ENCODE results near the gene FAM53A.

The FAM53A gene

DNA sequence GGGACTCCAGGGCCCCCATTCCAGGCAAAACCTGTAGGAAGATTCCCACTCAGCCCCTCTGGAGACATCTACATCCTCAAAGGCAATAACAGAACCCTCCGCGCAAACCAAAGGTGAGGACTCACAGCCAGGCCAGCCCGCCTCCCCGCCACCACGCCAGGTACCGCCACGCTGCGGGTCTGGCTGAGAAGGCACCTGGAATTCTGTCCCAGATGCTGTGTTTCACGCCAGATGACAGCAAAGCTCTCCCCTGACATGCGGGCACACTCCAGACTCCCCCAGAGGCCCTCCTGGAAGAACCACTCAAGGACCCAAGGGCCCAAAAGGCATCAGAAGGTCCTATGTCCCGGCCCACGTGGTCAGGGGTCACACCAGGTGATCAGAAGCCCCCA, 59.6 kb downstream of the FAM53A start:
- no peak overlapping the region for H3K27ac ChIP-seq (ENCODE audit: low read depth, low read length)
- no peaks in the 10 kb centered on the region for H3K36me3 ChIP-seq (ENCODE audit: control insufficient read depth in 1 of 2, insufficient read depth in 2 of 2, low read length in 2 of 2)
- H3K4me1 ChIP-seq (ENCODE audit: control insufficient read depth in 1 of 2, insufficient read depth in 2 of 2, low read length in 2 of 2) = no peaks in the 10 kb centered on the region
- no peak overlapping the region for H3K4me3 ChIP-seq (ENCODE audit: low read depth in 1 of 2, low read length in 2 of 2)
- no peak overlapping the region for H3K9ac ChIP-seq (ENCODE audit: low read depth in 1 of 2, low read length in 2 of 2)
- H3K27me3 ChIP-seq (ENCODE audit: control insufficient read depth in 1 of 2, insufficient read depth in 2 of 2, low read length in 2 of 2) = no peaks in the 10 kb centered on the region
- H3K9me3 ChIP-seq (ENCODE audit: control insufficient read depth in 1 of 2, low read length in 2 of 2) = no peaks in the 10 kb centered on the region

DNA sequence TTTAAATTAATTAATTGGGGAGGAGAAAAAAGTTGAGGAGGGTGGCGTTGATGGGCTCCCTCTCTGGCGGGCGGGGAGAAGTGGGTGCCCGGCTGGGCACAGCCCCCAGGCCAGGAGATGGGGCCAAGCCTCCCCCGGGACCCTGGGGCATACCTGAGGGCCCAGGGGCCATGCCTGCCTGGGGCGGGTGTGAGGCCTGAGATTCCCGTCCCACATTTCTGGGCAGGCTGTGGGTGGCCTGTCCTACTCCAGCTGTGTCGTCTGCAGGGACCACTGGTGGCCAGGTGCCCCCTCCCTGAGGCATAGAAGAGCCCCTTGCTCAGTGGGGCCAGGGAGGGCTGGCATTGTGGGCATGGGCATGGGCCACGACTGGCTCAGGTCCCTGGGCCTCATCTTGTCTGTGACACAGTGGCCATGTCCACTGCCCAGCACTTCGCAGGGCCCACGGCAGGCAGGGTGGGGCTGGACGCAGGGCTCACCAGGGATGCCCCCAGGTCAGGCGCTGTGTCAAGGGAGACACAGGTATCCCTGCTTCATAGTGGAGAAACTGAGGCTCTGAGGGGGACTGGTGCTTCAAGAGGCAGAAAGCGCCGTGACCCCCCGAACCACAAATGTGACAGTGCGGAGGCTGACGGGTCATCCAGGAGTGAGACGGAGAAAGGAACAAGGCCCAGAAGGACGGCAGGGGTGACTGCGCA, 60.1 kb downstream of the FAM53A start:
- no peak overlapping the region for H3K4me3 ChIP-seq (ENCODE audit: low read depth in 1 of 2, low read length in 2 of 2)
- H3K27ac ChIP-seq (ENCODE audit: low read depth, low read length) = no peak overlapping the region
- H3K4me1 ChIP-seq (ENCODE audit: control insufficient read depth in 1 of 2, insufficient read depth in 2 of 2, low read length in 2 of 2) = no peaks in the 10 kb centered on the region
- no peaks in the 10 kb centered on the region for H3K9me3 ChIP-seq (ENCODE audit: control insufficient read depth in 1 of 2, low read length in 2 of 2)
- no peaks in the 10 kb centered on the region for H3K36me3 ChIP-seq (ENCODE audit: control insufficient read depth in 1 of 2, insufficient read depth in 2 of 2, low read length in 2 of 2)
- H3K9ac ChIP-seq (ENCODE audit: low read depth in 1 of 2, low read length in 2 of 2) = no peak overlapping the region
- no peaks in the 10 kb centered on the region for H3K27me3 ChIP-seq (ENCODE audit: control insufficient read depth in 1 of 2, insufficient read depth in 2 of 2, low read length in 2 of 2)

DNA sequence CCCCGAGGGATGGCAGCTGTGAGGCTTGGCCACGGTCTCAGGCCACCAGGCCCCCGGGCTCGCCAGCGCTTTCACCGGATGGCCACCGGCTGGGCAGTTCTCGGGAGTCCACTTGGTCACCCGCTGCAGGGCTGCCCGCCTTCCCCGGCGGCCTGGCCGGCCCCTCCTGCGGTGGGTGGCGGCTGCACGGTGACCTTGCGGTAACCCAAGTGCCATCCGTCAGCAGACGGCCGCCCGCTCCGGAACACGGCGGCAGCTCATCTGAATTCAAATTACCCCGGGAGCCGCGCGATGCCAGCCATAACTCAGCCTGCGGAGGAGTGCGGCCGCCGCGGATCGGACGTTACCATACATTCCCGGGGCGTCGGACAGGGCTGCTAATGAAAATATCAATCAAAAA, 60.7 kb downstream of the FAM53A start:
- Histone ChIP-seq H3K9me3 (ENCODE audit: control insufficient read depth in 1 of 2, low read length in 2 of 2) (no peaks in the 10 kb centered on the region), H3K4me3 (ENCODE audit: low read depth in 1 of 2, low read length in 2 of 2) (no peak overlapping the region), H3K4me1 (ENCODE audit: control insufficient read depth in 1 of 2, insufficient read depth in 2 of 2, low read length in 2 of 2) (no peaks in the 10 kb centered on the region), H3K27ac (ENCODE audit: low read depth, low read length) (no peak overlapping the region), H3K36me3 (ENCODE audit: control insufficient read depth in 1 of 2, insufficient read depth in 2 of 2, low read length in 2 of 2) (no peaks in the 10 kb centered on the region), H3K27me3 (ENCODE audit: control insufficient read depth in 1 of 2, insufficient read depth in 2 of 2, low read length in 2 of 2) (no peaks in the 10 kb centered on the region), H3K9ac (ENCODE audit: low read depth in 1 of 2, low read length in 2 of 2) (no peak overlapping the region)

DNA sequence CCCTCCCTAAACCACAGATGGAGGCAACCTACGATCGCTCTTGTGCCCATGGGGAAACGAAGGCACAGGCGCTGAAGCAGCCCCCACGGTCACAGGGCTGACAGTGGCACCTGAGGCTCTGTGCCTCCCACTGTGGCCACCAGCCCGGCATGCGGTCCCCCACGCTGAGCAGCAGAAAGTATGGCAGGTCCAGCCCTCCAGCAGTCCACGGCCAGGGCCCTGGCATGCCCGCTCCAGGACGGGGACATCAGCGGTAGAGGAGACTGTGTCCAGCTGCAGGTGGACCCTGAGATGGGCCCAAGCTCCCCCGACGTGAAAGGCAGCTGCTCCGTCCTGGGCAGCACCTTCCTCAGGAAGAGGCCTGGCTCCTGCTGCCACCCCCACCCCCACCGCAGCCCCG, 61.2 kb downstream of the FAM53A start:
- no peaks in the 10 kb centered on the region for H3K9me3 ChIP-seq (ENCODE audit: control insufficient read depth in 1 of 2, low read length in 2 of 2)
- H3K4me1 ChIP-seq (ENCODE audit: control insufficient read depth in 1 of 2, insufficient read depth in 2 of 2, low read length in 2 of 2) = no peaks in the 10 kb centered on the region
- no peak overlapping the region for H3K27ac ChIP-seq (ENCODE audit: low read depth, low read length)
- H3K4me3 ChIP-seq (ENCODE audit: low read depth in 1 of 2, low read length in 2 of 2) = no peak overlapping the region
- H3K36me3 ChIP-seq (ENCODE audit: control insufficient read depth in 1 of 2, insufficient read depth in 2 of 2, low read length in 2 of 2) = no peaks in the 10 kb centered on the region
- H3K27me3 ChIP-seq (ENCODE audit: control insufficient read depth in 1 of 2, insufficient read depth in 2 of 2, low read length in 2 of 2) = no peaks in the 10 kb centered on the region
- no peak overlapping the region for H3K9ac ChIP-seq (ENCODE audit: low read depth in 1 of 2, low read length in 2 of 2)

- no peaks in the 10 kb centered on the region for H3K36me3 ChIP-seq (ENCODE audit: control insufficient read depth in 1 of 2, insufficient read depth in 2 of 2, low read length in 2 of 2)
Measured at GRCh38 chr4:1622238-1622637, 61.9 kb downstream of the FAM53A start.

GRCh38 chr4:1621526-1621925, 62.6 kb downstream of the FAM53A start:
- Histone ChIP-seq H3K27me3 (ENCODE audit: control insufficient read depth in 1 of 2, insufficient read depth in 2 of 2, low read length in 2 of 2) (no peaks in the 10 kb centered on the region), H3K9ac (ENCODE audit: low read depth in 1 of 2, low read length in 2 of 2) (no peak overlapping the region), H3K9me3 (ENCODE audit: control insufficient read depth in 1 of 2, low read length in 2 of 2) (no peaks in the 10 kb centered on the region), H3K27ac (ENCODE audit: low read depth, low read length) (no peak overlapping the region), H3K4me1 (ENCODE audit: control insufficient read depth in 1 of 2, insufficient read depth in 2 of 2, low read length in 2 of 2) (no peaks in the 10 kb centered on the region), H3K36me3 (ENCODE audit: control insufficient read depth in 1 of 2, insufficient read depth in 2 of 2, low read length in 2 of 2) (no peaks in the 10 kb centered on the region), H3K4me3 (ENCODE audit: low read depth in 1 of 2, low read length in 2 of 2) (no peak overlapping the region)

More at GRCh38 chr4:1622238-1622637, 61.9 kb downstream of the FAM53A start:
- Histone ChIP-seq H3K4me1 (ENCODE audit: control insufficient read depth in 1 of 2, insufficient read depth in 2 of 2, low read length in 2 of 2) (no peaks in the 10 kb centered on the region), H3K4me3 (ENCODE audit: low read depth in 1 of 2, low read length in 2 of 2) (no peak overlapping the region), H3K27ac (ENCODE audit: low read depth, low read length) (no peak overlapping the region), H3K9me3 (ENCODE audit: control insufficient read depth in 1 of 2, low read length in 2 of 2) (no peaks in the 10 kb centered on the region), H3K27me3 (ENCODE audit: control insufficient read depth in 1 of 2, insufficient read depth in 2 of 2, low read length in 2 of 2) (no peaks in the 10 kb centered on the region), H3K9ac (ENCODE audit: low read depth in 1 of 2, low read length in 2 of 2) (no peak overlapping the region)

GRCh38 chr4:1619151-1619672, 64.9 kb downstream of the FAM53A start:
- Histone ChIP-seq H3K36me3 (ENCODE audit: control insufficient read depth in 1 of 2, insufficient read depth in 2 of 2, low read length in 2 of 2) (no peaks in the 10 kb centered on the region), H3K27me3 (ENCODE audit: control insufficient read depth in 1 of 2, insufficient read depth in 2 of 2, low read length in 2 of 2) (no peaks in the 10 kb centered on the region), H3K9ac (ENCODE audit: low read depth in 1 of 2, low read length in 2 of 2) (no peak overlapping the region), H3K4me3 (ENCODE audit: low read depth in 1 of 2, low read length in 2 of 2) (no peak overlapping the region), H3K27ac (ENCODE audit: low read depth, low read length) (no peak overlapping the region), H3K9me3 (ENCODE audit: control insufficient read depth in 1 of 2, low read length in 2 of 2) (no peaks in the 10 kb centered on the region), H3K4me1 (ENCODE audit: control insufficient read depth in 1 of 2, insufficient read depth in 2 of 2, low read length in 2 of 2) (no peaks in the 10 kb centered on the region)

DNA sequence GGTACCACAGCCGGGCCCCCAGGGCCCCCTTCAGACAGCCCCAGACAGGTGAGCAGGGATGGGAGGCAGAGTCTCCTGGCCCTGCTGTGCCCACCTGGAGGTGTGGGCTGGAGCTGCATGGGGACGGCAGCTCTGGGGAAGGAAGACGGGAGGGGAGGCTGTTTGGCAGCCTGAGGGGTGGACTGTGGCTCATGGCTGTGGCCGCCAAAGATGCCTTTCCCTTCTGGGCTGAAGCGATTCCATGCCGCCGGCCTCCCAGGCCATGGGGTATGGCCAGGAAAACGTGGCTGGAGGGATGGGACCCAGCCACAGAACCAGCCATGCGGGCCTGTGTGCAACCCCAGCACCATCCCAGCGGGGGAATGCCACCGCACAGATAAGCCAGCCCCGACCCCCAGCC, 65.7 kb downstream of the FAM53A start:
- no peaks in the 10 kb centered on the region for H3K27me3 ChIP-seq (ENCODE audit: control insufficient read depth in 1 of 2, insufficient read depth in 2 of 2, low read length in 2 of 2)
- no peaks in the 10 kb centered on the region for H3K9me3 ChIP-seq (ENCODE audit: control insufficient read depth in 1 of 2, low read length in 2 of 2)
- no peak overlapping the region for H3K4me3 ChIP-seq (ENCODE audit: low read depth in 1 of 2, low read length in 2 of 2)
- no peak overlapping the region for H3K27ac ChIP-seq (ENCODE audit: low read depth, low read length)
- H3K36me3 ChIP-seq (ENCODE audit: control insufficient read depth in 1 of 2, insufficient read depth in 2 of 2, low read length in 2 of 2) = no peaks in the 10 kb centered on the region
- H3K9ac ChIP-seq (ENCODE audit: low read depth in 1 of 2, low read length in 2 of 2) = no peak overlapping the region
- no peaks in the 10 kb centered on the region for H3K4me1 ChIP-seq (ENCODE audit: control insufficient read depth in 1 of 2, insufficient read depth in 2 of 2, low read length in 2 of 2)

DNA sequence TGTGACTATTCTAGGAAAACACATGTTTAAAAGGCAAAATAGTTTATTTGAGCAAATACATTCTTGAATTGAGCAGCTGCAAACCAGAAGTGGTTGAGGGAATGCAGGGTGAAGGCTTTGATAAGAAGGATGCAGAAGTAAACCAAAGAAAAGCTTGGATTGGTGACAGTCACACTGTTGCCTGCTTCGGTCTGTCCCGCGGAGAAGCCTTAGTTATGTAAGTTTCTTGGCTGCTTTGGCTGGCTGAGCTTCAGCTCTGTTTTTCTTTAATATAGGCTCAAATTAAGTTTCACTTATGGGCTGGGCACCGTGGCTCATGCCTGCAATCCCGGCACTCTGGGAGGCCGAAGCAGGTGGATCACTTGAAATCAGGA, 67.6 kb downstream of the FAM53A start:
- no peaks in the 10 kb centered on the region for H3K4me1 ChIP-seq (ENCODE audit: control insufficient read depth in 1 of 2, insufficient read depth in 2 of 2, low read length in 2 of 2)
- no peaks in the 10 kb centered on the region for H3K36me3 ChIP-seq (ENCODE audit: control insufficient read depth in 1 of 2, insufficient read depth in 2 of 2, low read length in 2 of 2)
- H3K27ac ChIP-seq (ENCODE audit: low read depth, low read length) = no peak overlapping the region
- no peak overlapping the region for H3K4me3 ChIP-seq (ENCODE audit: low read depth in 1 of 2, low read length in 2 of 2)
- no peaks in the 10 kb centered on the region for H3K27me3 ChIP-seq (ENCODE audit: control insufficient read depth in 1 of 2, insufficient read depth in 2 of 2, low read length in 2 of 2)
- H3K9ac ChIP-seq (ENCODE audit: low read depth in 1 of 2, low read length in 2 of 2) = no peak overlapping the region
- H3K9me3 ChIP-seq (ENCODE audit: control insufficient read depth in 1 of 2, low read length in 2 of 2) = no peaks in the 10 kb centered on the region

- Histone ChIP-seq H3K4me1 (ENCODE audit: control insufficient read depth in 1 of 2, insufficient read depth in 2 of 2, low read length in 2 of 2) (no peaks in the 10 kb centered on the region), H3K4me3 (ENCODE audit: low read depth in 1 of 2, low read length in 2 of 2) (no peak overlapping the region), H3K9me3 (ENCODE audit: control insufficient read depth in 1 of 2, low read length in 2 of 2) (no peaks in the 10 kb centered on the region), H3K27me3 (ENCODE audit: control insufficient read depth in 1 of 2, insufficient read depth in 2 of 2, low read length in 2 of 2) (no peaks in the 10 kb centered on the region), H3K27ac (ENCODE audit: low read depth, low read length) (no peak overlapping the region), H3K36me3 (ENCODE audit: control insufficient read depth in 1 of 2, insufficient read depth in 2 of 2, low read length in 2 of 2) (no peaks in the 10 kb centered on the region), H3K9ac (ENCODE audit: low read depth in 1 of 2, low read length in 2 of 2) (no peak overlapping the region)
Measured at GRCh38 chr4:1615786-1616556, 68.1 kb downstream of the FAM53A start.
